Panc1 (cell line): ENCODE data around the gene ANP32B.

Experiments
- POLR2AphosphoS5 ChIP-seq: IDR thresholded peaks from 2 replicates; pipeline ENCODE4 v1.6.1; 2012; ENCODE audit warnings: mild to moderate bottlenecking, low read depth, low read length, moderate library complexity
- TF ChIP-seq, protein P1 (sequence below): fragments of 450-650 bp; IDR thresholded peaks from 2 replicates; pipeline ENCODE4 v1.5.1; 2017; ENCODE audit warnings: mild to moderate bottlenecking

DNA sequence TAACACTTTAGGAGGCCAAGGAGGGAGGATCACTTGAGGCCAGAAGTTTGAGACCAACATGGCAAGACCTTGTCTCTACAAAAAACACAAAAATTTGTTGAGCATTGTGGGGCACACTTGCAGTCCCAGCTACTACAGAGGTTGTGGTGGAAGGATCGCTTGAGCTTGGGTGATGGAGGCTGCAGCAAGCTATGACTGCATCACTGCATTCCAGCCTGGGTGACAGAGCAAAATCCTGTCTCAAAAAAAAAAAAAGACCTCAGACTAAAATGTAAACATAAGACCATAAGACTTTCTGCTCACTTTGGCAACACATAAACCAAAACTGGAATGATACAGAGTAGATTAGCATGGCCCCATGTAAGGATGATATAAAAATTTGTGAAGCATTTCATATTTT is 48.8 kb downstream of the ANP32B start:
- TF ChIP-seq, protein P1, sequence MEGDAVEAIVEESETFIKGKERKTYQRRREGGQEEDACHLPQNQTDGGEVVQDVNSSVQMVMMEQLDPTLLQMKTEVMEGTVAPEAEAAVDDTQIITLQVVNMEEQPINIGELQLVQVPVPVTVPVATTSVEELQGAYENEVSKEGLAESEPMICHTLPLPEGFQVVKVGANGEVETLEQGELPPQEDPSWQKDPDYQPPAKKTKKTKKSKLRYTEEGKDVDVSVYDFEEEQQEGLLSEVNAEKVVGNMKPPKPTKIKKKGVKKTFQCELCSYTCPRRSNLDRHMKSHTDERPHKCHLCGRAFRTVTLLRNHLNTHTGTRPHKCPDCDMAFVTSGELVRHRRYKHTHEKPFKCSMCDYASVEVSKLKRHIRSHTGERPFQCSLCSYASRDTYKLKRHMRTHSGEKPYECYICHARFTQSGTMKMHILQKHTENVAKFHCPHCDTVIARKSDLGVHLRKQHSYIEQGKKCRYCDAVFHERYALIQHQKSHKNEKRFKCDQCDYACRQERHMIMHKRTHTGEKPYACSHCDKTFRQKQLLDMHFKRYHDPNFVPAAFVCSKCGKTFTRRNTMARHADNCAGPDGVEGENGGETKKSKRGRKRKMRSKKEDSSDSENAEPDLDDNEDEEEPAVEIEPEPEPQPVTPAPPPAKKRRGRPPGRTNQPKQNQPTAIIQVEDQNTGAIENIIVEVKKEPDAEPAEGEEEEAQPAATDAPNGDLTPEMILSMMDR: no peak
- TF ChIP-seq POLR2AphosphoS5: no peak
